Mesodermal cell (in vitro differentiated cells): ENCODE results near the gene NR5A2.

Experiments
- H3K27ac ChIP-seq: 2 replicates; pipeline ENCODE4 v1.7.0; 2013; ENCODE audit warnings: mild to moderate bottlenecking, low read depth, low read length, moderate library complexity; ENCODE audit not compliant: severe bottlenecking
- H3K36me3 ChIP-seq: 2 replicates; pipeline ENCODE4 v1.7.1; 2013; ENCODE audit warnings: mild to moderate bottlenecking, low read length, moderate library complexity; ENCODE audit not compliant: control insufficient read depth, insufficient read depth
- H3K4me1 ChIP-seq: one replicate; pipeline ENCODE4 v1.7.1; 2013; ENCODE audit warnings: mild to moderate bottlenecking, low read length; ENCODE audit not compliant: insufficient read depth, control insufficient read depth, poor library complexity, severe bottlenecking
- H3K4me3 ChIP-seq: 2 replicates; pipeline ENCODE4 v1.7.0; 2013; ENCODE audit warnings: low read length, control low read depth, mild to moderate bottlenecking; ENCODE audit not compliant: insufficient read depth, poor library complexity, severe bottlenecking; ENCODE audit errors: extremely low read depth
- H3K9me3 ChIP-seq: 2 replicates; pipeline ENCODE4 v1.7.1; 2013; ENCODE audit warnings: mild to moderate bottlenecking, low read length, moderate library complexity; ENCODE audit not compliant: control insufficient read depth
- WGBS, 2 experiments: methylation state at CpG; one replicate each; pipeline ENCODE4 v1.1.5; 2013; ENCODE audit warnings: missing lambda C conversion rate in 2 of 2; ENCODE audit not compliant: insufficient coverage in 2 of 2; 5-methylcytosine and 5-hydroxymethylcytosine counted together

The NR5A2 gene

DNA sequence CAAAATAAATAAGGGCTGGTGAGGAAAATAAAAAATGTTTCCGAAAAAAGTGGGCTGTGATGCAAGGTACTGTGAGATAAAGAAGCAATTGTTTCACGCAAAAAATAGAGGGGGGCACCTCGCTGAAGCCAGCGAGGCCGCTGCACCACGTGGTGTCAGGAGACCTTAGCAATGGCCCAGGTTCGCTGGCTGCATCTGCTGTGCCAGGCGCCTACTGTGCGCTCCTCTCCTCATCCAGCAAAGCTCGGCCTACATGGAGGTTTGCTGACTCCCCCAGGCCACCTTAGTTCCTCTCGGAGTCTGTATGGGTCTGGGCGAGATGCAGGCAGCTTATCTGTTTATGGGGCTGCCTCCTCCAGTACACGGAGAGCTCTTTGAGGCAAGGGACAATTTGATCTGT is 119.6 kb downstream of the NR5A2 start:
- H3K9me3 ChIP-seq, result no peaks in the 10 kb centered on the region
- H3K36me3 ChIP-seq, result no peaks in the 10 kb centered on the region
- H3K4me3 ChIP-seq, result no peak overlapping the region
- 94 to 96% methylated on average over 12 to 13 of the region's 13 CpGs for WGBS, 2 experiments
- H3K27ac ChIP-seq, result no peak overlapping the region
- H3K4me1 ChIP-seq, result peaks cover 13% of the 10 kb centered on the region

GRCh38 chr1:200147742-200148141 is 120.2 kb downstream of the NR5A2 start:
- 96 to 98% methylated on average over 35 to 40 of the region's 40 CpGs for WGBS, 2 experiments
- no peak overlapping the region for H3K27ac ChIP-seq
- H3K4me1 ChIP-seq, result peaks cover 13% of the 10 kb centered on the region
- H3K36me3 ChIP-seq, result no peaks in the 10 kb centered on the region
- H3K9me3 ChIP-seq, result no peaks in the 10 kb centered on the region
- no peak overlapping the region for H3K4me3 ChIP-seq

DNA sequence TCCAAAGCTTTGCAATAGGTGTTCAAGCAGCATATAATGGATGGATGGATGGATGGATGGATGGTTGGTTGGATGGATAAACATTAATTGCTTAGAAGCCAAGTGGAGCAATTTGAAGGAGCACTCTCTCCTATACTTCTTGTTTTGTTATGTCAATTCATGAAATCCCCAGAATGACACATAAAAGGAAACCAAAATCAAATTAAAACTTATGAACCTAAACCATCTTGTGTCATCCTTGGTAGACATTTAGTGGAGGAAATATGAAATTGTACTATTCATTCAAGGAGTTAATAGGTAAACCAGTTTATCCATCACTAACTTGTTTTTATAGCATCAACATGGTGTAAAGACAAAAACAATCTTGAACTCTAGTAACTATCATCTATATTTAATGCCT is 122.5 kb downstream of the NR5A2 start:
- Histone ChIP-seq H3K9me3 (no peaks in the 10 kb centered on the region), H3K4me1 (peaks cover 22% of the 10 kb centered on the region), H3K4me3 (no peak overlapping the region), H3K27ac (peak overlapping the region; percentile 63), H3K36me3 (no peaks in the 10 kb centered on the region)

DNA sequence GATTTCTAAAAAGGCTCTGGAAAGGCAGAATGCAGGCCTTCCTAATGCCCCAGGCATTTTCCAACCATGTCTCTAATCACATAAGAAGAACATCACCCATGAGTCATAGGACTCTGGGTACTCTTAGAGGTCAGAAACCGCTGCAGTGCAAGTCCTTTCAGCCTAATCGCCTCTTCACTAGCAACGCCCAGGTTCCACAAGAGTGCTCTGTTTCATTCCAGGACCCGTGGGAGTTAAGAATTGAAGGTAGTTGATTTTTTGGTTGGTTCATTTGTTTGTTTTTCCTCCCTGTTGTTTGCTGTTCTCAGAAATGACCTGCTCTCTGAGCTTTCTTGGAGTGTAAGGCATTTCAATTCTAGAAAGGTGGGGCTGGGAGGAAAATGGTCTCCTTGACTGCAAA is 123.2 kb downstream of the NR5A2 start:
- peak overlapping the region; percentile 63 for H3K27ac ChIP-seq
- 60 to 63% methylated on average over 1 to 4 of the region's 4 CpGs for WGBS, 2 experiments

GRCh38 chr1:200152336-200152735 is 124.8 kb downstream of the NR5A2 start:
- H3K27ac ChIP-seq, result no peak overlapping the region
- WGBS, 2 experiments, result no CpG with 5 or more reads among the region's 2 CpGs
- H3K9me3 ChIP-seq, result no peaks in the 10 kb centered on the region
- peaks cover 22% of the 10 kb centered on the region for H3K4me1 ChIP-seq
- no peak overlapping the region for H3K4me3 ChIP-seq
- H3K36me3 ChIP-seq, result no peaks in the 10 kb centered on the region

More for the DNA sequence above, 123.2 kb downstream of the NR5A2 start:
- Histone ChIP-seq H3K9me3 (no peaks in the 10 kb centered on the region), H3K4me1 (peaks cover 22% of the 10 kb centered on the region), H3K36me3 (no peaks in the 10 kb centered on the region), H3K4me3 (no peak overlapping the region)

GRCh38 chr1:200153277-200154055 is 126.0 kb downstream of the NR5A2 start:
- 88 to 96% methylated on average over 2 of the region's 3 CpGs for WGBS, 2 experiments
- no peak overlapping the region for H3K27ac ChIP-seq

DNA sequence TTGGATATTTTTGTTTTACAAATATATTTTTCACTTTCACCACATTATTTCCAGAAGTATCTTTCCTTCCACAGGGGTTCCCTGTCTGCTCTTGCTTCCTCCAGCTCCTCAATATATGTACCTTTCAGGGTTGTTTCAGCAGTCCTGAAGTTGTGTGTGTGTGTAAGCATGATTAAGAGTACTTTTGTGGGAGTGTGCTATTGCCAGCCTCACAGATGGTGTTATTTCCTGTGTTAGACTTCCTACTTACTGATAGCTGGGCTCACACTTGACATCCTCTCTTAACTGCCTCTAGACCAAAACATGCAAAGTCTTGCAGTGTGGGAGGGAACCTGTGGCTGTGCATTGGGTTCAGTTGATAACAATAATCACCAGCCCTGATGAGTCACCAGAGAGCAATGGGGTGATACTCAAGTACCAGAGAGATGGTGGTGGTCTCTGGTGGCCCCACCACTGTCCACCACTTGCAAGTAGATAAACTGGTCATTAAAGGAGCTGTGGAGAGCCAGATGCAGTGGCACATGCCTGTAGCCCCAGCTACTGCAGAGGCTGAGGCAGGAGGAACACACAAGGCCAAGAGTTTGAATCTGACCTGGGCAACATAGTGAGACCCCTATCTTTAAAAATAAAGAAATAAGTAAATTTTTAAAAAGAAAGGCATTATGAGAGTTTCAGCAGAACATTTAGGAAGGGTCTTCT is 126.7 kb downstream of the NR5A2 start:
- no peak overlapping the region for H3K4me3 ChIP-seq
- H3K9me3 ChIP-seq, result no peaks in the 10 kb centered on the region
- H3K4me1 ChIP-seq, result peaks cover 22% of the 10 kb centered on the region
- no peak overlapping the region for H3K27ac ChIP-seq
- no peaks in the 10 kb centered on the region for H3K36me3 ChIP-seq

More at GRCh38 chr1:200153277-200154055, 126.0 kb downstream of the NR5A2 start:
- Histone ChIP-seq H3K4me3 (no peak overlapping the region), H3K36me3 (no peaks in the 10 kb centered on the region), H3K9me3 (no peaks in the 10 kb centered on the region), H3K4me1 (peaks cover 22% of the 10 kb centered on the region)

DNA sequence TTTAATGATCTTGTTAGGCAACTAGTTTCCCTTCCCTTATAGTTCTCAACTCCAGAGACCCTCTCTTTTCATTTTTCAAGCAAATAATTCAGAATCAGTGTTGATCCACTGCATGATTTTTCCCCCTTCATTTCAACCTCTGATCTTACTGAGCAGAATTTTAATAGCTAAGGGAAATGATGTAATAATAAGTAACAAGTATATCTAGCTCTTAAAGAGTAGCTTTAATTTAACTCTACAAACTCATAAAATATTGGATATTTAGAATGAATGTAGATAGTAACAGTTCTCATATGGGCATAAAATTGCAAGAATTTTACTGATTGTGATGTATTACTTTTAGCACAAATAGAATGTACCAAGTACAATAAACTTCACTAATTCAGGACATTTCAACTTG is 130.2 kb downstream of the NR5A2 start:
- Histone ChIP-seq H3K36me3 (no peaks in the 10 kb centered on the region), H3K27ac (no peak overlapping the region), H3K9me3 (no peaks in the 10 kb centered on the region), H3K4me1 (peaks cover 9% of the 10 kb centered on the region), H3K4me3 (no peak overlapping the region)

- H3K9me3 ChIP-seq, result no peaks in the 10 kb centered on the region
- H3K27ac ChIP-seq, result no peak overlapping the region
- no peaks in the 10 kb centered on the region for H3K36me3 ChIP-seq
- no peak overlapping the region for H3K4me3 ChIP-seq
- no peaks in the 10 kb centered on the region for H3K4me1 ChIP-seq
- 97 to 100% methylated on average over 4 of the region's 4 CpGs for WGBS, 2 experiments
Observed at GRCh38 chr1:200161801-200162200, 134.3 kb downstream of the NR5A2 start.

GRCh38 chr1:200162258-200162657 is 134.7 kb downstream of the NR5A2 start:
- H3K4me1 ChIP-seq, result no peaks in the 10 kb centered on the region
- 92 to 95% methylated on average over 6 of the region's 6 CpGs for WGBS, 2 experiments
- H3K36me3 ChIP-seq, result no peaks in the 10 kb centered on the region
- no peak overlapping the region for H3K27ac ChIP-seq
- no peaks in the 10 kb centered on the region for H3K9me3 ChIP-seq
- H3K4me3 ChIP-seq, result no peak overlapping the region

DNA sequence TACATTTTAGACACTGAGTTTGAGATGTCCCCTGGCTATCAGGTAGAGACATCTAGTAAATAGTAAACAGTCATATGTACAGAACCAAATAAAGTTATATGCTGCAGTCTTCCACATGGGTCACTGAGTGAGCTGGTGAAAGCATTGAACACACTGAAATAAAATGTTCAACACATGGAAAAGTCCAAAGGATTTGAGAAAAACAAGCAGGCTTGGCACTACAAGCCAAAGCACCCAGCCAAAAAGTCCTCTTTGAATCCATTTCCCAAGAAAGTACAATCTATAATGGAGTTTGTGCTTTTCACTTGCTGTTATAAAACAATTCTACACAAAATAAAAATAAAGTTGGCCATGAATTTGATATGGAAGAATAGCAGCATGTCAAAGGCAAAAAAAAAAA is 135.4 kb downstream of the NR5A2 start:
- Histone ChIP-seq H3K27ac (no peak overlapping the region), H3K4me3 (no peak overlapping the region), H3K9me3 (no peaks in the 10 kb centered on the region), H3K4me1 (no peaks in the 10 kb centered on the region), H3K36me3 (no peaks in the 10 kb centered on the region)
